Measurements from ENCODE around the gene REEP1.
"Not testable (repeated sequence)": the region's sequence is repeated elsewhere in the genome, so short reads cannot be mapped to it uniquely, and the experiment has no call there.

REEP1 gene

DNA sequence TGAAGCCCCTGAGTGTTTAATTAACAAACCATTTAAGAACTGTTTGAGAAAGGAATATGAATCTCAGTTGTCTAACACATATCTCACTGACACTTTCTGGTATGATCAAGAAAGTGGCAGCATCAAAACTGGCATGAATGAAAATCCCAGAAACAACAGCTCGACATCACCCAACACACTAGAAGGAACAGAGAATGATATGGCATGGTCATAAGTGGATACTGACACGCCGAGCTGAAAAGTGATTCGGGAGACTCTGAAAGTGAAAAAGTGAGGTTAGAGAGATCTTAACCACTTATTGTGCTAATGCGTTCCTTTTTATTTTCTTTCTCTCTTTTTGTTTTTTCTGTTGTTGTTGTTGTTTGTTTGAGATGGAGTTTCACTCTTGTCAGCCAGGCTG is 100.3 kb downstream of the REEP1 start:
- H3K4me2 ChIP-seq (ENCODE audit: low read length), result no peak overlapping the region
- H3K9me3 ChIP-seq (replicated peaks; ENCODE audit: low read length), result no peaks in the 10 kb centered on the region
- no peak overlapping the region for H3K9ac ChIP-seq (ENCODE audit: low read depth, low read length)
- H3K4me3 ChIP-seq (ENCODE audit: low read length), result no peak overlapping the region
- peaks cover 54% of the 10 kb centered on the region for H3K27me3 ChIP-seq (ENCODE audit: control insufficient read depth, insufficient read depth, low read length)
- no peaks in the 10 kb centered on the region for H3K4me1 ChIP-seq (ENCODE audit: control insufficient read depth, insufficient read depth, low read length)
- H3K36me3 ChIP-seq (ENCODE audit: insufficient read depth, low read length), result no peaks in the 10 kb centered on the region

DNA sequence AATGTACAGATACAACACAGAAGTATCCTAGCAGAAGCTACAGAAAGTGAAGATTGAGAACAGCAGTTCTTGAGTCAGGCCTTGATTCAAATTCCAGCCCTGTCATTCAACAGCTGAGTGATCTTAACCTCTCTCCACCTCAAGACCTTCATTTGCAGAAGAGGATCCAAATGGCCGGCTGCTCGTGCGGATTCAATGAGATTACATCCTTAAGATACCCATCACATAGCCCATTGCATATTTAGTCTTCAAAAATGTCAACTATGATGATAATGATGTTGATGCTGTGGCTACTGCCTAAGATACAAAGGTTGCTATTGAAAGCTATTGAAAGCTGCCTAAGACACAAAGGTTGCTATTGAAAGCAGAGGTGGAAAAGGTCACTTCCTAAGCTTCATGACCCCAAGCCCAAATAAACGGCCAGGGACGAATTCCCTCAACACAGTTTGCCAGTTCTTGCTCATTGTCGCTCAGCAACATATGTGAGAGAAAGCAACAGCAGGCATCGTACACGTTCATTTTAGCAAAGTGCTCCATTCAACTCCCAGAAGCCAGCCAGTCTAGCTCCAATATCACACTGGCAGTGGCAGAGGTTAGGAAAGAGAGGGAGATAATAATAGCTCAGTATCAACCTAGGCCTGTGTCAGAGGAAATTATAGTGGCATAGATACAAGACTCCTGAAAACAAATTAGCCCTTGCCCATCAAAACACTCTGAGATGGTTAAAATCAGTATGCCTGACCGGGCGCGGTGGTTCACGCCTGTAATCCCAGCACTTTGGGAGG is 102.0 kb downstream of the REEP1 start:
- H3K36me3 ChIP-seq (ENCODE audit: insufficient read depth, low read length), result no peaks in the 10 kb centered on the region
- no peak overlapping the region for H3K4me3 ChIP-seq (ENCODE audit: low read length)
- H3K9me3 ChIP-seq (replicated peaks; ENCODE audit: low read length), result no peaks in the 10 kb centered on the region

GRCh38 chr2:86234563-86235131 is 102.8 kb downstream of the REEP1 start:
- Histone ChIP-seq H3K4me1 (ENCODE audit: control insufficient read depth, insufficient read depth, low read length) (no peaks in the 10 kb centered on the region), H3K9ac (ENCODE audit: low read depth, low read length) (no peak overlapping the region), H3K4me2 (ENCODE audit: low read length) (no peak overlapping the region), H3K36me3 (ENCODE audit: insufficient read depth, low read length) (no peaks in the 10 kb centered on the region), H3K4me3 (ENCODE audit: low read length) (no peak overlapping the region), H3K9me3 (replicated peaks; ENCODE audit: low read length) (no peaks in the 10 kb centered on the region), H3K27me3 (ENCODE audit: control insufficient read depth, insufficient read depth, low read length) (peaks cover 46% of the 10 kb centered on the region)

More for the DNA sequence above, 102.0 kb downstream of the REEP1 start:
- H3K4me1 ChIP-seq (ENCODE audit: control insufficient read depth, insufficient read depth, low read length), result no peaks in the 10 kb centered on the region
- no peak overlapping the region for H3K4me2 ChIP-seq (ENCODE audit: low read length)
- H3K9ac ChIP-seq (ENCODE audit: low read depth, low read length), result no peak overlapping the region
- H3K27me3 ChIP-seq (ENCODE audit: control insufficient read depth, insufficient read depth, low read length), result peaks cover 47% of the 10 kb centered on the region

DNA sequence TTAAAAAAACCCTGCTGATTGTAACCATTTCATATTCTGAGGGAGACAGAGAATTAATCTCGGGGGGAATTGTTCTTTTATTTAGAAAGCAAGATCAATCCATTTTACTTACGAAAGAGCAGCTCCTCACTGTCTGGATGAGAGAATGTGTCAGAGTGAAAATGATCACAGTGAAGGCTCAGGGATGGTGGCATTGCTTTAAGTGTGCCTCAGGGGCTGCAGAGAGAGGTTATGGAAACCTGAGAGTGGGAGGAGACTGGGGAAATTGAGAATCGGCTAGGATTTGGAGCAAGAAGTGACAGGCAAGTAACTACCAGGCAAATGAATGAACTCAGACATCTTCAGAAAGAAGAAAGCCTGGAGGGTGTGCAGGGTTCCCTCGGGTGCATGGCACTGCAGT is 104.0 kb downstream of the REEP1 start:
- H3K36me3 ChIP-seq (ENCODE audit: insufficient read depth, low read length), result no peaks in the 10 kb centered on the region
- H3K4me3 ChIP-seq (ENCODE audit: low read length), result no peak overlapping the region
- no peak overlapping the region for H3K4me2 ChIP-seq (ENCODE audit: low read length)
- peaks cover 42% of the 10 kb centered on the region for H3K27me3 ChIP-seq (ENCODE audit: control insufficient read depth, insufficient read depth, low read length)
- no peaks in the 10 kb centered on the region for H3K4me1 ChIP-seq (ENCODE audit: control insufficient read depth, insufficient read depth, low read length)
- H3K9me3 ChIP-seq (replicated peaks; ENCODE audit: low read length), result no peaks in the 10 kb centered on the region
- H3K9ac ChIP-seq (ENCODE audit: low read depth, low read length), result no peak overlapping the region

- Histone ChIP-seq H3K27me3 (ENCODE audit: control insufficient read depth, insufficient read depth, low read length) (peaks cover 41% of the 10 kb centered on the region), H3K36me3 (ENCODE audit: insufficient read depth, low read length) (no peaks in the 10 kb centered on the region), H3K4me2 (ENCODE audit: low read length) (no peak overlapping the region), H3K4me3 (ENCODE audit: low read length) (no peak overlapping the region), H3K9me3 (replicated peaks; ENCODE audit: low read length) (no peaks in the 10 kb centered on the region), H3K4me1 (ENCODE audit: control insufficient read depth, insufficient read depth, low read length) (no peaks in the 10 kb centered on the region), H3K9ac (ENCODE audit: low read depth, low read length) (no peak overlapping the region)
Measured at GRCh38 chr2:86232910-86233309, 104.5 kb downstream of the REEP1 start.

GRCh38 chr2:86232373-86232784 is 105.0 kb downstream of the REEP1 start:
- H3K36me3 ChIP-seq (ENCODE audit: insufficient read depth, low read length), result no peaks in the 10 kb centered on the region

DNA sequence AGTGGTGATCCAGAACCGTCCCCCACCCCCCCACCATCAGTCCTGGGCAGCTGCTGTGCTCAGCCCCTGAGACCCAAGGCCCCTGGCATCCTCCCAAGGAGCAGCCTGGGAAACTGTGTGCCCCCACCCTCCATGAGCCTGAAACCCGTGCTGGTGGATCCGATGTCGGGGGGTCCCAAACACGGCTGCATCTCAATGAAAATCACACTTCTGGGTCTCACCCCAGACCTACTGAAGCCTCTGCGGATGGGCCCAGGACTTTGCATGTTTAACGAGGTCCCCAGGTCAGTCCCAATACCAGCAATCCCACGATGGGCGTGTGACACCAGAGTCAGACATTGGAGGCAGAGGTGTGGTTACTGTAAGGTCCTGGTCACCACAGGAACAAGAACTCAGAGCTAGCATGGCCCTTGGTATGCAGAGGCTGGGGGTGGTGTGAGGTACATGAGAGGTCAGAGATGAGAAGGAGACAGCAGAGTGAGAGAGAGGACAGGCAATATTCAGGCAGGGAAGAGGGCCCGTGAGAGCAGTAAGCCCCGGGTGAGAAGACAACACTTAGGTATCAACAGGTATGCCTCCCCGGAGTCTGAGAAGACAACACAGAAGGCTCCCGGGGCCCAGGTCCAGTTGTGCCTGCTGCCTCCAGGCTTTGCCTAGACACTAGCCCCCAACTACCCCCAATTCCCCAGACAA is 105.6 kb downstream of the REEP1 start:
- H3K9me3 ChIP-seq (replicated peaks; ENCODE audit: low read length), result no peaks in the 10 kb centered on the region

More at GRCh38 chr2:86232373-86232784, 105.0 kb downstream of the REEP1 start:
- Histone ChIP-seq H3K4me1 (ENCODE audit: control insufficient read depth, insufficient read depth, low read length) (no peaks in the 10 kb centered on the region), H3K4me3 (ENCODE audit: low read length) (no peak overlapping the region), H3K9ac (ENCODE audit: low read depth, low read length) (no peak overlapping the region), H3K9me3 (replicated peaks; ENCODE audit: low read length) (no peaks in the 10 kb centered on the region), H3K27me3 (ENCODE audit: control insufficient read depth, insufficient read depth, low read length) (peaks cover 44% of the 10 kb centered on the region), H3K4me2 (ENCODE audit: low read length) (no peak overlapping the region)

GRCh38 chr2:86230961-86231360 is 106.5 kb downstream of the REEP1 start:
- H3K9me3 ChIP-seq (replicated peaks; ENCODE audit: low read length), result no peaks in the 10 kb centered on the region
- H3K36me3 ChIP-seq (ENCODE audit: insufficient read depth, low read length), result no peaks in the 10 kb centered on the region
- H3K4me2 ChIP-seq (ENCODE audit: low read length), result no peak overlapping the region
- H3K27me3 ChIP-seq (ENCODE audit: control insufficient read depth, insufficient read depth, low read length), result peaks cover 44% of the 10 kb centered on the region
- no peaks in the 10 kb centered on the region for H3K4me1 ChIP-seq (ENCODE audit: control insufficient read depth, insufficient read depth, low read length)
- H3K4me3 ChIP-seq (ENCODE audit: low read length), result no peak overlapping the region
- no peak overlapping the region for H3K9ac ChIP-seq (ENCODE audit: low read depth, low read length)

More for the DNA sequence above, 105.6 kb downstream of the REEP1 start:
- Histone ChIP-seq H3K9ac (ENCODE audit: low read depth, low read length) (no peak overlapping the region), H3K4me1 (ENCODE audit: control insufficient read depth, insufficient read depth, low read length) (no peaks in the 10 kb centered on the region), H3K4me2 (ENCODE audit: low read length) (no peak overlapping the region), H3K27me3 (ENCODE audit: control insufficient read depth, insufficient read depth, low read length) (peaks cover 44% of the 10 kb centered on the region), H3K4me3 (ENCODE audit: low read length) (no peak overlapping the region), H3K36me3 (ENCODE audit: insufficient read depth, low read length) (no peaks in the 10 kb centered on the region)

DNA sequence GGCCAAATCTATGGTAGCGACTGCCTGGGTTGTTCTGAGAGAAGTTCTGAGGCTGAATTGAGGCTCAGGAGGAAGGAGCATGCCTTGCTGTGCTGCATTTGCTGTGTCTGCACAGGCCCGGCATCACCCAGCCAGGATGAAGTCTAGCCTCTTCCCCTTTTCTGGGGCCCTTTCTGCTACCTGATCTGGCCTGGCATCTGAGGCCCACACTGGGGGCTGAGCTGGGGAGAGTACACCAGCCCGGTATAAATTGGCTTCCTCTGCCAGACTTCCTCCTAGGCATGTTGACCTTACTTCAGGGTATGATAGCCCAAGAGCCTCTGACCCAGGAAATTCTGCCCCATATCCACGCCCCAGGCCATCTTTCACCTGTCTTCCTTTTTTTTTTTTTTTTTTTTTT is 108.2 kb downstream of the REEP1 start:
- Histone ChIP-seq H3K27me3 (ENCODE audit: control insufficient read depth, insufficient read depth, low read length) (peaks cover 33% of the 10 kb centered on the region), H3K9me3 (replicated peaks; ENCODE audit: low read length) (no peaks in the 10 kb centered on the region), H3K9ac (ENCODE audit: low read depth, low read length) (no peak overlapping the region), H3K4me1 (ENCODE audit: control insufficient read depth, insufficient read depth, low read length) (peaks cover 9% of the 10 kb centered on the region), H3K4me3 (ENCODE audit: low read length) (no peak overlapping the region), H3K36me3 (ENCODE audit: insufficient read depth, low read length) (no peaks in the 10 kb centered on the region), H3K4me2 (ENCODE audit: low read length) (no peak overlapping the region)

DNA sequence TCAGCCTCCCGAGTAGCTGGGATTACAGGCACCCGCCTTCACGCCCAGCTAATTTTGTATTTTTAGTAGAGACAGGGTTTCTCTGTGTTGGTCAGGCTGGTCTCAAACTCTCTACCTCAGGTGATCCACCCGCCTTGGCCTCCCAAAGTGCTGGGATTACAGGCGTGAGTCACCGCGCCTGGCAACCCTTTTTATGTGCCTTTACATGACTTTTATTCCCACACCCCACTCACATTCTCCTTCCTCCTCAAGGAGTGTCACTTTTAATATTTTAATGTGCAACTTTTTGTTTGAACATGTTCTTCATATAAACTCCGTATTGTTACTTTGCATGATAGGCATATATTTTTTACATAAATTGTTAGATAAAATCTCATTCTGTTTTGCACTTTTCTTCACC is 108.9 kb downstream of the REEP1 start:
- H3K9me3 ChIP-seq (replicated peaks; ENCODE audit: low read length); H3K4me2 ChIP-seq (ENCODE audit: low read length); H3K36me3 ChIP-seq (ENCODE audit: insufficient read depth, low read length); H3K9ac ChIP-seq (ENCODE audit: low read depth, low read length); H3K4me3 ChIP-seq (ENCODE audit: low read length): not testable (repeated sequence)
- Histone ChIP-seq H3K4me1 (ENCODE audit: control insufficient read depth, insufficient read depth, low read length) (peaks cover 12% of the 10 kb centered on the region), H3K27me3 (ENCODE audit: control insufficient read depth, insufficient read depth, low read length) (peaks cover 30% of the 10 kb centered on the region)

GRCh38 chr2:86227685-86228084 is 109.7 kb downstream of the REEP1 start:
- peaks cover 21% of the 10 kb centered on the region for H3K4me1 ChIP-seq (ENCODE audit: control insufficient read depth, insufficient read depth, low read length)
- no peak overlapping the region for H3K4me3 ChIP-seq (ENCODE audit: low read length)
- no peaks in the 10 kb centered on the region for H3K36me3 ChIP-seq (ENCODE audit: insufficient read depth, low read length)
- peaks cover 23% of the 10 kb centered on the region for H3K27me3 ChIP-seq (ENCODE audit: control insufficient read depth, insufficient read depth, low read length)
- no peaks in the 10 kb centered on the region for H3K9me3 ChIP-seq (replicated peaks; ENCODE audit: low read length)
- H3K4me2 ChIP-seq (ENCODE audit: low read length), result no peak overlapping the region
- H3K9ac ChIP-seq (ENCODE audit: low read depth, low read length), result no peak overlapping the region
